GM19023 (cell line): ENCODE results near the gene RIOK2.

Experiments used
- ATAC-seq: cut with Tn5 transposase; IDR thresholded peaks from one replicate; pipeline ENCODE4 v1.9.1; 2021; ENCODE audit warnings: mild to moderate bottlenecking, moderate library complexity; ENCODE audit not compliant: unreplicated experiment

The RIOK2 gene

GRCh38 chr5:97127727-97128126 is 55.3 kb downstream of the RIOK2 start:
- ATAC-seq: no peak

GRCh38 chr5:97125125-97125683 is 57.8 kb downstream of the RIOK2 start:
- ATAC-seq: no peak

- no peak for ATAC-seq
Observed at GRCh38 chr5:97124335-97124734, 58.7 kb downstream of the RIOK2 start.

- no peak for ATAC-seq
Observed at GRCh38 chr5:97121848-97122247, 61.2 kb downstream of the RIOK2 start.

GRCh38 chr5:97120195-97120594 is 62.9 kb downstream of the RIOK2 start:
- no peak for ATAC-seq

- no peak for ATAC-seq
Observed at GRCh38 chr5:97119007-97119390, 64.0 kb downstream of the RIOK2 start.

- ATAC-seq: no peak
Observed at GRCh38 chr5:97118261-97119006, 64.6 kb downstream of the RIOK2 start.

GRCh38 chr5:97115932-97116331 is 67.1 kb downstream of the RIOK2 start:
- no peak for ATAC-seq

GRCh38 chr5:97112230-97112629 is 70.8 kb downstream of the RIOK2 start:
- ATAC-seq: no peak

GRCh38 chr5:97111616-97112015 is 71.4 kb downstream of the RIOK2 start:
- no peak for ATAC-seq

GRCh38 chr5:97111004-97111403 is 72.0 kb downstream of the RIOK2 start:
- ATAC-seq: no peak
